Effector memory CD4-positive, alpha-beta T cell (primary cell): ENCODE measurements around the gene PLSCR5.

Experiments
- DNase-seq, 3 donors: peaks; one replicate each; pipeline ENCODE4 v3.0.0-alpha.2; 2020
- H3K27ac ChIP-seq: 2 replicates; pipeline ENCODE4 v1.7.0; 2013; ENCODE audit warnings: mild to moderate bottlenecking, low read length, moderate library complexity; ENCODE audit not compliant: insufficient read depth, poor library complexity, severe bottlenecking
- H3K27me3 ChIP-seq: replicated peaks from 2 replicates; pipeline ENCODE4 v1.7.0; 2013; ENCODE audit warnings: mild to moderate bottlenecking, low read length; ENCODE audit not compliant: insufficient read depth, control insufficient read depth, poor library complexity, severe bottlenecking
- H3K36me3 ChIP-seq: 2 replicates; pipeline ENCODE4 v1.7.0; 2013; ENCODE audit warnings: mild to moderate bottlenecking, low read length, moderate library complexity; ENCODE audit not compliant: control insufficient read depth, insufficient read depth
- H3K4me1 ChIP-seq: 2 replicates; pipeline ENCODE4 v1.7.0; 2013; ENCODE audit warnings: low read length, mild to moderate bottlenecking; ENCODE audit not compliant: control insufficient read depth, insufficient read depth, poor library complexity, severe bottlenecking
- H3K4me3 ChIP-seq: 2 replicates; pipeline ENCODE4 v1.7.0; 2013; ENCODE audit warnings: low read length, low read depth, mild to moderate bottlenecking; ENCODE audit not compliant: insufficient read depth, poor library complexity, severe bottlenecking
- H3K9me3 ChIP-seq: 2 replicates; pipeline ENCODE4 v1.7.0; 2013; ENCODE audit warnings: mild to moderate bottlenecking, low read length, moderate library complexity; ENCODE audit not compliant: control insufficient read depth

PLSCR5 gene

DNA sequence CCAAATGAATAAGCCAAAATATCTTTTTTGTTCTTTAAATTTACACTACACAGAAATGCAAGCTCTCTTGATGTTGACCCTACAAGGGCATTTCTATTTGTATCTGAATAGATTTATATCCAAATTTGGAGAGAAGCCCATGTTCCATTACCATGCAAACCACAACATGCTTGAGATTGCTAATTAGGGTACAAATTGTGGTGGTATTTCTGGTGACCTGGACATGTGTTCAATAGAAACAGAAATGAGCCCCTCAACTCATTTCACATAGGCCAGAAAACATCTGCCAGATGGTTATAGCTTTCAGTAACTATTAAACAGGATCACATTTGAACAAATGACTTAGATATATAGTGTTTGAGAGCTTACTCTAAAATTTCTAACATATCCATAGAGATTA, 23.5 kb upstream of the PLSCR5 start:
- Histone ChIP-seq H3K9me3 (no peaks in the 10 kb centered on the region), H3K27ac (no peak overlapping the region), H3K4me3 (no peak overlapping the region), H3K4me1 (no peaks in the 10 kb centered on the region), H3K27me3 (no peaks in the 10 kb centered on the region), H3K36me3 (no peaks in the 10 kb centered on the region)
- no peak for DNase-seq

DNA sequence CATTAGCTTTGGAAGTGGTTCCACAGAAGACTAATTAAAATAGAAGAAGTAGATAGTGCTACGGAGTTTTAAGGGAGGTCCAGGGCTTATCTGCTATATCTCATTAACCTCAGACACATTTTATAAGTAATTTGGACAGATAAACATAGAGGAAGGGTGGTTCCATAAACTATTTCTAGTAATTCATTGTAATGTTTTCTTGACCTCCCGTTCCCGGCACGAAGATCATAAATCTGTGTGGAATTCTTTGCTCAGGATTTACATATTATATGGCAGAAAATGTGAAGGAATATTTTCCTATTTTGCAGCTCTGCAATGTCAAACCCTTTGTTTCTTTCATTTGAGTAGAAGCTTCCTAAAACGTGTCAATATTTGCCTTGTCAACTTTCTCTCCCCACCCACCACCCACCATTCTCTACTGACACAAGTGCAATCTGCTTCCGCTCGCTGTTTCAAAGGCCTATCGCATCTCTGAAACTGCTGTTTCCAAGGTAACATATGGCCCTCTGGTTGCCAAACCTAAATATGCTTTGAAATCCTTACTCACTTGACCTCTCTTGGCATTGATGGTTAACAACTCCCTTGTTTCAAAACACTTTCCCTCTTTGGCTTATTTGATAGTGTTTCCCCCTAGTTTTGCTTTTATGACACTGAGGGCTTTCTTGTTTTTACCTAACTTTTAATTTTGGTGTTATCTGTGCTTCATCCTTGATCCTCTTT, 21.4 kb upstream of the PLSCR5 start:
- Histone ChIP-seq H3K36me3 (no peaks in the 10 kb centered on the region), H3K4me3 (no peak overlapping the region), H3K4me1 (no peaks in the 10 kb centered on the region), H3K9me3 (no peaks in the 10 kb centered on the region), H3K27ac (no peak overlapping the region), H3K27me3 (no peaks in the 10 kb centered on the region)
- DNase-seq = no peak

DNA sequence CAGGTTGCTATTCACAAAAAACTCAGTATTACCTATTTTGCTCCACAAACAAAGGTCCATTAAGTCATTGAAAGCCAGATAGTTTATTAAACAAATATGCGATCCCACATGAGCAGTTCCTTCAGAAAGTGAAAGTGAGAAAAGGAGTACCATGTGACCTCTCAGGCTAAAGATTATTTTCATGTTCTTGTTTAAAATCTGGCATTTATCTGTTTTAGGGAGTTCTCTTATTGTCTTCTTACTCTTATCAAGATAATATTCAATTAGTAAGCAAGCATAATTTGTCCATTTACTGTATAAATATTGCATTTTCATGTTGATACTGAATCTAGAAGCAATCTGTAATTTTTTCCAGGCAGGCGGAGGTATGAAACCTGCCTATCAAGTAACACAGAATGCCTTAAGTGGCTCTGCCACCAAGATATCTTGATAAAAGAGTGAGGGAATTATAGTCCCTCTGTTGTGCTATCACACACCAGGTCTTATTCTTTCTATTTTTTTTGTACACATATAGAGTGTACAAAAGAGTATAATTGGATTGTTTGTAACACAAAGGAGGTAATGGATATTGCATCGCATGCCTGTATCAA, 20.1 kb upstream of the PLSCR5 start:
- Histone ChIP-seq H3K4me1 (no peaks in the 10 kb centered on the region), H3K27me3 (no peaks in the 10 kb centered on the region), H3K9me3 (no peaks in the 10 kb centered on the region), H3K36me3 (no peaks in the 10 kb centered on the region), H3K4me3 (no peak overlapping the region), H3K27ac (no peak overlapping the region)
- no peak for DNase-seq

DNA sequence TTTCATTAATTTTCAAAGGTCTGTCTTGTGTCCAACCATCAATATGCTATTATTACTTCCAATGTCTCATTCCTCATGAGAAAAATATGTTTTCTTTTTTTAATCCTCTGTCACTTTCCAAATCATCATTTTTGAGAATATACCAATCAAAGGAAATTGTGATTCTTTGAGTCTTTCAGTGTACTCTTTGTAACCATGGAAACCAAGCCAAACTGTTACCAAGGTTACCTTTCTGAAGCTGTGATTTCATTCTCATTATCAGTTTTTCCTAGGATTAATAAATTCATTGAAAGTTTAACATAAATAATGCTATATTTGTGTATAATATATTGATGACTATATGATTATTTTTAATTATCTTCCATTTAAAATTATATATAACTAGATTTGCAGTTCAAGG, 16.6 kb upstream of the PLSCR5 start:
- no peak overlapping the region for H3K27ac ChIP-seq
- no peak overlapping the region for H3K4me3 ChIP-seq
- no peaks in the 10 kb centered on the region for H3K27me3 ChIP-seq
- no peak for DNase-seq
- H3K4me1 ChIP-seq = no peaks in the 10 kb centered on the region
- H3K36me3 ChIP-seq = no peaks in the 10 kb centered on the region
- H3K9me3 ChIP-seq = no peaks in the 10 kb centered on the region

DNA sequence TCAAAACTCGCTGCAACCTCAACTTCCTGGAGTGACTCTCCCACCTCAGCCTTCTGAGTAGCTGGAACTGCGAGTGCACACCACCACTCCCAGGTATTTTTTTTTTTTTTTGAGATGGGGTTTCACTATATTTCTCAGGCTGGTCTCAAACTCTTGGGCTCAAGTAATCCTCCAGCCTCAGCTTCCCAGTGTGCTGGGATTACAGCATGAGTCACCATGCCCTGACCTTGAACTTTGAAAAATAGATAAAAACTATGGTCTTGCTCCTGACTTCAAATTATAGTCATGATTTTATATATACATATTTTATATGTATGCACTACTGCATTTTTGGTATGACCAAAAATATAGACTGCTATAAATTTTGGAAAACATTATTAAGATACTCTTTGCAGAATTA, 6.9 kb upstream of the PLSCR5 start:
- DNase-seq = no peak
- H3K27me3 ChIP-seq = no peaks in the 10 kb centered on the region
- H3K27ac ChIP-seq = no peak overlapping the region
- no peak overlapping the region for H3K4me3 ChIP-seq
- H3K4me1 ChIP-seq = no peaks in the 10 kb centered on the region
- H3K9me3 ChIP-seq = no peaks in the 10 kb centered on the region
- no peaks in the 10 kb centered on the region for H3K36me3 ChIP-seq

DNA sequence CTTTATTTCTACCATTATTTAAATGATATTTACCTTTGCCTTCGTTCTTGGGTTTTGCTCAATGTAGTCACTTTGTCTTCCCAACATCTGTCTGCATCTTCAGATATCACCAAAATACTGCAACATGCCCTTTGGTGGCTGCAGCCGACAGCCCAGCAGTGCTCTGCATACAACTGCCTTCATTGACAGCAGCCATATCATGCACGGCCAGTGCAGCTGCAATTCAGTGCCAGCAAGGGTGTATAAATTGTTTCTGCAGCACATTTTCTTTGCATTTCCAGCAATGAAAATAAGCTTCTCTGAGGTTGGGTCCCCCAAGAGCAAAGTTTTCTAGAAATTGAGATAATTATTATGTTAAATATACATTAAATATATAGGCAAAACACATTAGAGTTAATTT, 6.0 kb upstream of the PLSCR5 start:
- no peak overlapping the region for H3K27ac ChIP-seq
- H3K4me1 ChIP-seq = no peaks in the 10 kb centered on the region
- H3K9me3 ChIP-seq = no peaks in the 10 kb centered on the region
- H3K36me3 ChIP-seq = no peaks in the 10 kb centered on the region
- no peak overlapping the region for H3K4me3 ChIP-seq
- DNase-seq = no peak
- H3K27me3 ChIP-seq = no peaks in the 10 kb centered on the region

DNA sequence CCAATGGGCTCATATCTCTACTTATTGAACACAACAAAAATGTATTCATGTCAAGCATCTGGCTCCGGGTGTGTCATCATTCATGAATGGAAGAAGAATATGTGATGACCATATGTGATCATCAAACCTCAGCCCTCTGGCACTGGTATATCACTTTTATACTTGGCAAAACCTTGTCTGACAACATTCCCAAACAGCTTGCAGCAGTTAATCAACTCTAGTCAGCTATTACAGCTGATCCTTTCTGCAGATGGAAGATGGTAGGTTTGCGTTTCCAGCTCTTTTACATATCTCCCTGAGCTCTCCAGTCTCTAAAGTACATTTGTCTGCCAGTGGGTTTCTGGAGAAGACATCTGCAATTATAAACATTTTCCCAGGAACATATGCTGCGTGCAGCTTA, 6.6 kb downstream of the PLSCR5 start:
- no peak for DNase-seq
- H3K4me3 ChIP-seq = no peak overlapping the region
- no peaks in the 10 kb centered on the region for H3K4me1 ChIP-seq
- H3K27me3 ChIP-seq = no peaks in the 10 kb centered on the region
- no peak overlapping the region for H3K27ac ChIP-seq
- no peaks in the 10 kb centered on the region for H3K9me3 ChIP-seq
- no peaks in the 10 kb centered on the region for H3K36me3 ChIP-seq

DNA sequence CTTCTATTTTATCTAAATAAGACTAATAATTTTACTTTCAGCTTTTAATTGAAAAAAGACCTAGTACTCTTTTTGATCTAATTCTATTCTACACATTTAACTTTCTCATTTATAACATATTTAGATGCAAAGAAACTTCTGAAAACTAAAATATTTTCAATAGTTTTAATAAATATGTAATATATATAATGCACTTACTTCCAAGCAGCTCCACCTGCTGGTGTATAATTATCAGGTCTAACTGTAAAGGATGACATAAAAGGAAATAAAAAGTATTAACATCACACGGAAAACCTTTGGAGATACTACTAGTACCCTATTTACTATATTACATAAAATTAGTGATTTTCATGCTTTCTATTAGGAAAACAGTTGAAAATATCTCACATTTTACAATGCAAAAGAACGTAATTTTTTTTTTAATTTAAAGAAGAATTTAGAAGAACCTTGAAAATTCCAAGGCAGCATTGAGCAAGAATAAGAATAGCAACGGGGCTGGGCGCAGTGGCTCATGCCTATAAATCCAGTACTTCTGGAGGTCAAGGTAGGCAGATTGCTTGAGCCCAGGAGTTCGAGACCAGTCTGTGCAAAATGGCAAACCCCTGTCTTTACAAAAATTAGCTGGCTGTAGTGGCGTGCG, 10.2 kb downstream of the PLSCR5 start:
- Histone ChIP-seq H3K9me3 (no peaks in the 10 kb centered on the region), H3K4me3 (no peak overlapping the region), H3K27ac (no peak overlapping the region), H3K4me1 (no peaks in the 10 kb centered on the region), H3K36me3 (no peaks in the 10 kb centered on the region), H3K27me3 (no peaks in the 10 kb centered on the region)
- DNase-seq = no peak

DNA sequence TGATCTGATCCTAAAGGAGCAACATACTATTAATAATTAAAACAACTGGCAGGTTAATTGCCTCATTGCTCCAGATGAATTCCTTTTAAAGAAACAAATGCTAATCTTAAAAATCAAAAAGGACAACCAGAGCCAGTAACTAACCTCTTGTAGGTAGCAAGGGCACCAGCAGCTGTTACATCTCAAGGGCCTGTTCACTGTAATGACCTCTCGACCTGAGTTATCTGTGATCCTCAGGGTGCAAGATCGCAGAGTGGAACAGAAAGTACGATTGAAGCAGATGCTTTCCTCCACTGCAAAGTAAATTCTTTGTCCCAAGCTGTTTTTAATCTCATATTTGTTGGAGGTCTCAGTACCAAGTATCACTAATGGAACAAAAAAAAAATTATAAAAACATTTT, 11.4 kb downstream of the PLSCR5 start:
- H3K4me3 ChIP-seq = no peak overlapping the region
- H3K27ac ChIP-seq = no peak overlapping the region
- no peaks in the 10 kb centered on the region for H3K9me3 ChIP-seq
- no peaks in the 10 kb centered on the region for H3K36me3 ChIP-seq
- H3K4me1 ChIP-seq = no peaks in the 10 kb centered on the region
- H3K27me3 ChIP-seq = no peaks in the 10 kb centered on the region
- DNase-seq = no peak

DNA sequence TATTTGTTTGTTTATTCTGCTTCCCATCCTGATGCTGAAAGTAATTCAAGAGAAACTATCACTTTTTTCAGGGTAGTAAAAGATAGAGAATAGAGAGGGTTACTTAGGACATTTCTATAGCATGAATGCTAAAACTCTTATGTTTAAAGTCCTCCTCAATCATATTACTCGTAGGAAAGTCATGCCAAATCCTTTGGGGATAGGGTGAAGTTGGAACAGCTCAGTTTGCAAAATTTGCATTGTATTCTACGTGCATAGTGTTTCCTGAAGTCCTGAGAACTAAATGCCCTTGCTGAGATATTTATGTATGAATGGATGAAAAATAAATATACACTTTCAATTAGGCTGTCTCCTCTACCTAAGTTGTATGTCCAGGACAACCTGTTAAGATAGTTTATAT, 14.6 kb downstream of the PLSCR5 start:
- Histone ChIP-seq H3K4me3 (no peak overlapping the region), H3K36me3 (no peaks in the 10 kb centered on the region), H3K27me3 (no peaks in the 10 kb centered on the region), H3K27ac (no peak overlapping the region), H3K9me3 (no peaks in the 10 kb centered on the region), H3K4me1 (no peaks in the 10 kb centered on the region)
- DNase-seq = no peak
